GM21381 (cell line): ENCODE results near the gene IGSF6.
"Not testable (repeated sequence)": the region's sequence is repeated elsewhere in the genome, so short reads cannot be mapped to it uniquely, and the experiment has no call there.

Experiments used
- ATAC-seq: cut with Tn5 transposase; IDR thresholded peaks from one replicate; pipeline ENCODE4 v1.9.1; 2021; ENCODE audit warnings: mild to moderate bottlenecking, moderate library complexity; ENCODE audit not compliant: unreplicated experiment

The IGSF6 gene

DNA sequence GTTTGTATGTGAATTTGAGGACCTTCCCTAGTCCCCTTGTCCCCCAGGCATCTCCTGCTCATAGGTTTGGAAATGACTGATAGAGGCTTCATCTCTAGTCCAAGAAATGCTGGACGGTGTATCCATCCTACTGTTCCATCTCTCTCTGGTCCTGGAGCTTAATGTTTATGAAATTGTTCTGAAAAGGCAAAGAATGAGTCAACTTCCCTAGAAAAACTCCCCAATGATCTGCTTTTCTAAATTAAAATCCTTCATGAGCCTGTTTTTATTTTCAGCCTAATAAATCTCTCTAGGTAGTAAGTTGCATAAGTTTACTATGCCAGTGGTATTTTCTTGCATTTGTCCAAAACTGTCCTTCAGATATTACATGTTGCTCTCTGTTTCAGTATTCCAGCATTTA, 2.1 kb upstream of the IGSF6 start:
- ATAC-seq = no peak

DNA sequence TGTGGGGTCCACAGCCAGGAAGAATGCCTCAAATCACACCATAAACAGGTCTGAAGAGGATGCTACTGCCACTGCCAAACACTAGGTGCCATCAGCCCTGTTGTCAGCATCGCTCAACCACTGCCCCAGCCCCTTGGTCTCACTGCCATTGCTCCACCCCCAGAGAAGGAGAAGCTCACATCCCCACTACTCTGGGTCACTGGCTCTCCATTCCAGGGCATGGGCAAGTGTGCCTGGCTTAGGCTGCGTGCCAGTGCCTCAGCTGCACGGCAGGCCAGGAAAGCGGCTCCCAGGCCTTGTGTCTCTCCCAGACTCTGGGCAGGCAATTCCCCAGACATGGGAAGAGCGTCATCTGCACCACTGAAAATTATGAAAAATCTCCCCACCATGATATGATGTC, 1.2 kb upstream of the IGSF6 start:
- no peak for ATAC-seq

DNA sequence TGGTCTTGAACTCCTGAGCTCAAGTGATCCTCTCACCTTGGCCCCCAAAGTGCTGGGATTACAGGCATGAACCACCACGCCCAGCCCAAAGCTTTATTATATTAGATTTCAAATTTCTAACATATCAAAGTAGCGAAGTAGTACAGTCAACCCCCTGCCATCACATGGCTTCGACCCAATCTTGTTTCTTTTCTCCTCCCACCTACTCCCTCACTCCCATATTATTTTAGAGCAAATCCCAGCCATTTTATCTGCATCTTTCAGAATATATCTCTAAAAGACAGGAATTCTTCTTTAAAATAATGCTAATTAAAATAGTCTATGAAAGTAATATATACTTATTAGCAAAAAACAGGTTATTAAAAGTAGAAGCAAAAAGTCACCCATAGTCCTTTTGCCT, 893 bp downstream of the IGSF6 start:
- ATAC-seq = no peak

DNA sequence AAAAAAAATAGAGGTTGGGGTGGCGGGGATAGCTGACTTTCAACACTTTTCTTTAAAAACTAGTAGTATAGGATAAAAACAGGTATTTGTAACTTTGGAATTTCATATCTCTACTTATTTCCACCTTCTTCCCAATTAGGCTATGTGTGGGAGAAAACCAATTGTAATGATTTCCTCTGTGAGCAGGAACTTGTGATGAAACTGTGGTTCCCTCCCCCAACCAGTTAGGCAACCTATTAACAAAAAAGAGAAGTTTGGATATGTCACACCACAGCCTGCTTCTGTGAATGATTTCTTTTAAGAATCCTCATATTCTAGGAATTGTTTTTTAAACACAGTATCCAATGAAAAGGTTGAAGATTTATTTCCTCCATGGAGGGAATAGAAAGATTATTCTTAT, 1.9 kb downstream of the IGSF6 start:
- no peak for ATAC-seq

DNA sequence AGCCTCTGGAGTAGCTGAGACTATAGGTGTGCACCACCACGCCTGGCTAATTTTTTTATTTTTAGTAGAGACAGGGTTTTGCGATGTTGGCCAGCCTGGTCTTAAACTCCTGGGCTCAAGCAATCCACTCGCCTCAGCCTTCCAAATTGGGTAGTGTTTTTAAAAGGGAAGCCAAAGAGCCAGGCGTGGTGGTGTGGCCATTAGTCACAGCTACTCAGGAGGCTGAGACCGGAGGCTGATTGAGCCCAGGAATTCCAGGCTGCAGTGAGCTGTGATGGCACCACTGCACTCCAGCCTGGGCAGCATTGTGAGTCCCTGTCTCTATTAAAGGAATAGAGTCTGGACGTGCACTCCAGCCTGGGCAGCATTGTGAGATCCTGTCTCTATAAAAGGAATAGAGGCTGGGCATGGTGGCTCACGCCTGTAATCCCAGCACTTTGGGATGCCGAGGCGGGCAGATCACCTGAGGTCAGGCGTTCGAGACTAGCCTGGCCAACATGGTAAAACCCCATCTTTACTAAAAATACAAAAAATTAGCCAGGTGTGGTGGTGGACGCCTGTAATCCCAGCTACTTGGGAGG, 2.5 kb downstream of the IGSF6 start:
- not testable (repeated sequence) for ATAC-seq

DNA sequence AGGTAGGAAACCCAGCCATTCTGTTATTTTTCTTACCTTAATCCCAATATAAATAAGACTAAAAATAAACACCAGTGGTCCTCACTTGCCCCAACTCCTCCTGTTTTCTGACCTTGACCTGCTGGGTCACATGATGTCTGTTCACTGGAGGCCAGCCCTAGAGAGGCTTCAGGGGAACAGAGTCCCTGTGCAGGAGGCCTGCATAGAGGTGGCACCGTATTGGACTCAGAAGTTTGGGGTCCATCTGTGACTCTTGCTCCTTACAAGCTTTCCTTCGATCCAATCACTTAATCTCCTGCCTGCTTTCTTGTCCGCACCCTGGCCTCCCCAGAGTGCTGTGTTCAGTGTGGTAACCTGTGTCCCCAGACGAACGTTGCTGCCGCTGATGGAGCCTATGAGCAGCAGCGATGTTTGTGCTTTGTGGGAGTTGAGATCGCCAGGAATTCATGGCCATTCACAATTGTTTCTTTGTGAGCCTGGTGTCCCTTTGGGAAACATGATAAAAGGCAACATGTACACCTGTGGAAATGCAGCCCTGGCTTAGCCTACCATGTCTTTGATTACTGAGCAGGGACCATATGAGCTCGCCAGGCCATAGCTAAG, 4.7 kb downstream of the IGSF6 start:
- ATAC-seq = no peak

DNA sequence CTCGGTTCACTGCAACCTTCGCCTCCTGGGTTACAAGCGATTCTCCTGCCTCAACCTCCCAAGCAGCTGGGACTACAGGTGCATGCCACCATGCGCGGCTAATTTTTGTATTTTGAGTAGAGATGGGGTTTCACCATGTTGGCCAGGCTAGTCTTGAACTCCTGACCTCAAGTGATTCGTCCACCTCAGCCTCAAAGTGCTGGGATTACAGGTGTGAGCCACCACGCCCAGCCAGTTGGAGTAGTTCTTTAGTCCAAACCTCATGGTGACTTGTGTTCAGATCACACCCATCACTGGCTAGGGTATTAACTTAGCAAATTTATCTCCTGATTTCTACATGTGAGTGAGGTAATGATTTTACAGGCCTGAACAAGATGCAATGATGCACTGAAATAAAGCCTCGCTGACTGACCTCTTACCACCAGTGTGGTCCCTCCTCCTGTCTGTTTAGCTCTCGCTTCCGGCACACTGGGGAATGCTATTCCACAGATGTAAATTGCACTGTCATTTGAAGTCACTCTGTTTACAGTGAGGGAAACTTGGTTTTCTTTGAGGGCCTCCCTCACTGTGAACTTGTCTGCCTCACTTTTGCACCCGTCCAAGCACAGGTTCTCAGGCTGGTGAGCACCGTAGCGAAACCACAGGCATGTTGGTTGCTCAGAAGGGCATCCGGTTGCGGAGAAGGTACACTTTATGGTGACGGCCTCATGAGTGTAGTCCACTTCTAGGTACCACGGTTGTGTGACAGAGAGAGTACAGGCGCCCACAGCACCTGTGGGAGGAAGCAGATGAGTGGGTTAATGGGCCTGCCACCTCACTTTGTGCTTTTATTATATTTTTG, 5.5 kb downstream of the IGSF6 start:
- ATAC-seq = peak; percentile 88

DNA sequence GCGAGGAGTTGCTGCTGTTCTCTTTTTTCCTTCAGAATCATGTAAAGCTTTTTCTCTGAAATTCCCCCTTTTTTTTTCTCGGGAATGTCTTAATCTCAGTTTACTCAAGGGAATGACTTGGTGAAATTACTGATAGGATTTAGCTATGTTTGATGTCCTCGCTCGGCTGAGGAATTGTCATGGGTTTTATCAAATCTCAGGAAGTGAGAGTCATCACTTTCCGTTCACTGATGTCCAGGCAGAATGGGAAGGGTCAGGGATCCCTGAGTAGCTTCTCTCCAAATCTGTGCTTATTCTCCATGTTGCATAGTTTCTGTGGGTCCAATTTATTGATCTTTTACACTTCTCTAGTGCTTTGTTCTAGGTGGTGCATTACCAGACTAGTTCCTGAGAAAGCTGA, 6.3 kb downstream of the IGSF6 start:
- no peak for ATAC-seq

DNA sequence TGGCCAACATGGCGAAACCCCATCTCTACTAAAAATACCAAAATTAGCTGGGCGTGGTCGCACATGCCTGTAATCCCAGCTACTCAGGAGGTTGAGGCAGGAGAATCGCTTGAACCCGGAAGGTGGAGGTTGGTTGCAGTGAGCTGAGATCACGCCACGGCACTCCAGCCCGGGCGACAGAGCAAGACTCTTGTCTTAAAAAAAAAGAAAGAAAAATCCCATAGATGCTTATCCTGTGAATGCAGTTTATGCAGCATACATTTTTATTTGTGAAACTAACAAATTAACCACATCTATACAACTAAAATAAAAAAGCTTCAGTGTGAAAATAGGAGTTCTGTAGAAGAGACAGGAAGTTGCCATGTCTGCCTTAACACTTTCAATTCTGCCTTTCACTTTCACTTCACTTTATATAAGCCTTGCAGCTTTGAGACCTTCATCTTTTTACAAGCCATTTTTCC, 7.1 kb downstream of the IGSF6 start:
- peak; percentile 35 for ATAC-seq

DNA sequence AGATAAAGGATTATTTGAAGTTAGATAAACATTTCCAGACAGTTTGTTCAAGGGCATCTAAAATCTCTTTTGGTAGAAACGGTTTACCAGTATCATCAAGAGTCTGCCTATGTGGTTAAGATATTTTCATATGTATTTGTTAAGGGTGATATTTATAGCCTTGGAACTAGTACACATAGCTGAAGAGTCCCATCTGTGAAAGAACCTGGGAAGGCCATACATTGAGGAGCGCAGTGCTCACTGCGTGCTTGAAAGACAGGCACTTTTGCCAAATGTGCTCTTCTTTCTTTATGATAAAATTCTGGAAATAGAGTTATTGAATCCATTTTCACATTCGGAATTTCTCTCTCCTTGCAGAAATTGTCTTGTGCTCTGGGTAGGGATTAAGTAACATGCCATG, 7.7 kb downstream of the IGSF6 start:
- ATAC-seq = no peak

DNA sequence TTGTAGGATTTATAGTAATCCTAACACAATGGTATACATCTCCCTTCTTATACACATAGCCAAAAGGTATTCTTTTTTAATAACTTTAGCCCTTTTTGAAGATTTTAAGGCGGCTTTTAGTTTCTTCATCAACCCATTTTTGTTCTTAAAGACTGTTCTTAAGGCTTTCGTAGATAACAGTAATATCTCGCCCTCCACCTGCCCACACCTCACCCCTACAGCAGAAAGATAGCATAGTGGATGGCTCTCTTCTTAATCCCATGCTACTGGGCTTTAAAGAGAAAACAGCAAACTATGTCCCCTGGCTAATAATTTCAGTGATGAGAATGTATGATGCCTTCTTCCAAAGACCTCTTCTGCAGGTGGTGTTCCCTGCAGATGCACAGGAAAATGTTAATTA, 8.6 kb downstream of the IGSF6 start:
- no peak for ATAC-seq

DNA sequence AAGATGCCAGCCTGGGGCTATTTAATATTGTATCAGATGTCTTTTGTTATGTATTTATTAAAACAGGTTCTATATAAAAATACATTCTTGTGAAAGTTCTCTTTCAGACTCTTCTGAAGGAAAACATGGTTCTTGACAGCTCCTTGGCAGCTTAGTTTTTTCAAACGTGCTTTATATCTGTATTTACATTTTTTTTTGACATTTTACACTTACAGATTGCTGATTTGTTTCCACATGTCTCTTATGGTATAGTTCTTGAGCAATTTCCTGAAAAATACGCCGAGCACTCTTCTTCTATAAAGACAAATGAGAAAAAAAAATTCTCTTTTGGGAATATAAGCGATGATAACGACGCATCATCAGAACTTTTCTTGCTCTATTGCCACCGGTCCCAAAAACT, 9.5 kb downstream of the IGSF6 start:
- ATAC-seq = no peak

DNA sequence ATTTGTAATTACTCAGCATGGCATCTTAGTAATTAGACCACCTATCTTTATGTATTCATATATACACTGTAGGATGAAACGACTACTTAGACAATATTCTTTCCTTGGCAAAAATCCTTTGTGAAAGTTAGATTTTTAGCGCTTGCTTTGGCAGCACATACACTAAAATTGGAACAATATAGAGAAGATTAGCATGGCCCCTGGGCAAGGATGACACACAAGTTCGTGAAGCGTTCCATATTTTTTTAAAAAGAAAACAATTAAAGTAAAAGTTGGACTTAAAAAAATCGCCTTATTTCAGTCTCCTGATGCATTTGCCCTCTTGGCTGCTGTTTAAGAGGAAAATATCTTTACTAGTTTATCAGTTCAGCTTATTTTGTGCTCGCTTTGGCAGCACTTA, 10.5 kb downstream of the IGSF6 start:
- ATAC-seq = no peak

DNA sequence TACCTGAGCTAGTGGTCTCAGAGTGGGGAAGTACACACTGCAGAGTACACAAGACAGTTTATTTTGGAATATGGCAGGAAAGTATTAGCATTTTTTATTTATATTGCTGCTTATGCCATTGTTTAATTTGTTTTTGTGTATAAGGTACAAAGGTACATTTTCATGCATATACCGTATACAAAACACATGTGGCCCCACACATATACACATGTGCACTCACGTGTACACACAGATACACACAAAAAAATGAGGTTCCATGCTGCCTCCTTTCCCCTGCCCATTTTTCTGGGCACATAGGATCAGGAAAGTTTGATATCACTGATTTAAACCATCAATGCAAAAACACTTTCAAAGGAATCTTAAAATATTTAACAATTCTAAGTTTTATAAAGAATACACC, 12.9 kb downstream of the IGSF6 start:
- ATAC-seq = no peak

DNA sequence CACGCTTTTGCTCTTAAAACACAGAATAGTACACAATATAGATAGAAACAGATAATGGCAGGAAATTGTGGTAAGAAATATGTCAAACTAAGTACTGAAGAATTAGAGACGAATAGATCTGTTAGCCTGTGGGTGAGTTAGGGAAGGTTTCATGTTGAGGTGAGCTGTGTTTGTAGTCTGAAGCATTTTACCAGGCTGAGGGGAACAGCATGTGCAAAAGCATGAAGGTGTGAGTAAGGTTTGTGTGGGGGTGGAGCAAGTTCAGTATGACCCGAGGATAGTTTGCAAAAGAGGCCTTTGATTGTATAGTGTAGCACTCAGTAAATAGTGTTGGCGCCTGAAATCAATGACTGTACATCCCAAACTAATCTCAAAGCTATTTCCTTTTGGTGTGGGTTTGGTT, 13.8 kb downstream of the IGSF6 start:
- ATAC-seq = no peak

DNA sequence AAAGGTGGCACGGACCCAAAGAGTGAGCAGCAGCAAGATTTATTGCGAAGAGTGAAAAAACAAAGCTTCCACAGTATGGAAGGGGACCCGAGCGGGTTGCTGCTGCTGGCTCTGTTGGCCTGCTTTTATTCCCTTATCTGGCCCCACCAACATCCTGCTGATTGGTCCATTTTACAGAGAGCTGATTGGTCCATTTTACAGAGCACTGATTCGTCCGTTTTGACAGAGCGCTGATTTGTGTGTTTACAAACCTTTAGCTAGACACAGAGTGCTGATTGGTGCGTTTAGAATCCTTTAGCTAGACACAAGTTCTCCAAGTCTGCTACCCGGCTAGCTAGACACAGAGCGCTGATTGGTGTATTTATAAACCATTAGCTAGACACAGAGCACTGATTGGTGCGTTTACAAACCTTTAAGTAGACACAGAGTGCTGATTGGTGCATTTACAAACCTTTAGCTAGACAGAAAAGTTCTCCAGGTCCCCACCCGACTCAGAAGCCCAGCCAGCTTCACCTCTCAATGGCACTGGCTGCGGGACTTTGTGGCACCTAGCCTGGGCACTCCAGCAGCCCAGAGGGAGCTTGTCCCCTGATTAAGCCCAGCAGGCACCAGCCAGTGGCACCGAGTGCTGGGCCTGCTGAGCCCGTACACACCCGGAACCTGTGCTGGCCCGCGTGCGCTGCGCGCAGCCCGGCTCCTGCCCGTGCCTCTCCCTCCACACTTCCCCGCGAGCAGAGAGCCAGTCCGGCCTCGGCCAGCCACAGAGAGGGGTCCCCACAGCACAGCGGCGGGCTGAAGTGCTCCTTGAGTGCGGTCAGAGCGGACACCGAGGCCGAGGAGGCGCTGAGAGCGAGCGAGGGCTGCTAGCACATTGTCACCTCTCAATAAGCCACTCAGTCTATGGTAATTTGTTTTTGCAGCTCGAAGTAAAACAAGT, 15.1 kb downstream of the IGSF6 start:
- no peak for ATAC-seq

DNA sequence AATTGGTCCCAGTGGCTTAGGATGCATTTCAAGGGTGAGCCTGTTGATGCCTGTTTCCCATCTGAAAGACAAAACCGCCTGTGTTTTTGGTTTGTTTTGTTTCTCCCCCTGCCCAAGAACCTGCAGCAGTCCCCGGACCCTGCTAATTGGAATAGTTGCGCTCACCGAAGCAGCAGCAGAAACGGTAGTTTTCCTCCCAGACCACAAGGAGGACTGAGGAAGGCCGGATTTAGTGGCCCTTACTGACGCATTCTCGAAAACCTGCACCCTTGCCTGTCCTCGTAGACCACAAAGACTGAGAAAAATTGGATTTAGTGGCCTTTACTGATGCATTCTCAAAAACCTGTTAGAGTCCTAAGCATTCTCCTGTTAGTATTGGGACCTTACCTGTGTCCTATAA, 16.7 kb downstream of the IGSF6 start:
- ATAC-seq = not testable (repeated sequence)

DNA sequence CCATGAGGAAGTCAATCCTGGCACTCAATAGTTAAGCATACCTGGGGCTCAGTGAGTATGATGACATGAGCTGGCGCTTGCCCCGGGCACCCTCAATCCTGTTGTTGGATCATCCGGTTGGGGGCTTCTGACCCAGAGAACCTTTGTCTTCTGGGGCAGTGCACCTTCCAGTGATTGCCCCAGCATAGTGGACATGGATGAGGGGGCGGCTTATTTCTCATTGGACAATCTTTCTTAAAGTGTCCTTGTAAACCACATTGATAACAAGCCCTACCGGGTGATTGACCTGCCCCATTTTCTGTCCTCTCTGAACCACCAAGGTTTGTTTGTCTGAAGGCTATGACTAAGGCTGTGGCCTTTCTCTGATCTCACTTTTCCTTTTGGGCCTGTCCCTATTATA, 18.2 kb downstream of the IGSF6 start:
- ATAC-seq = no peak

DNA sequence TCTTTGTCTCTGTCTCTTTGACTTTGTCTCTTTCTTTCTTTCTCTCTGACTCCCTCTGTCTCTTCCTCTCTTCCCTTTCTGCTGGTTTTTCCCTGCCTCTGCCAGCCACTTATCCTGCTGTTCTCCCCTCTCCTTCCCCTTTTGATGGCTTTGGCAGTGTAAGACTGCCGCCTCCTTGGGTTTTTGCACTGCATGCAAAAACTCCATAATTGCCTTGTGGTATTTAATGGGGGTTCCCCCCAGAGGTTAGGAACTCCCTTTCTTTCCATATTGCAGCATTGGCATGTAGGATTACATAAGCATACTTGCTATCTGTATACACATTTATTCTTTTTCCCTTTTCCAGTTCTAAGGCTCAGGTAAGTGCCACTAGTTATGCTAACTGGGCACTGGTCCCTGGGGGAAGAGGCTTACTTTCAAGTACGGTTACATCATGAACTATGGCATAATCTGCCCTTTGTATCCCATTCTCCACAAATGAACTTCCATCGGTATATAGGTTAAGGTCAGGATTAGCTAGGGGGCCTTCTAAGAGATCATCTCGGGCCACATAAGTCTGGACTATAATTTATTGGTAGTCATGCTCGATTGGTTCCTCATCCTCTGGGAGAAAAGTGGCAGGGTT, 20.3 kb downstream of the IGSF6 start:
- not testable (repeated sequence) for ATAC-seq

DNA sequence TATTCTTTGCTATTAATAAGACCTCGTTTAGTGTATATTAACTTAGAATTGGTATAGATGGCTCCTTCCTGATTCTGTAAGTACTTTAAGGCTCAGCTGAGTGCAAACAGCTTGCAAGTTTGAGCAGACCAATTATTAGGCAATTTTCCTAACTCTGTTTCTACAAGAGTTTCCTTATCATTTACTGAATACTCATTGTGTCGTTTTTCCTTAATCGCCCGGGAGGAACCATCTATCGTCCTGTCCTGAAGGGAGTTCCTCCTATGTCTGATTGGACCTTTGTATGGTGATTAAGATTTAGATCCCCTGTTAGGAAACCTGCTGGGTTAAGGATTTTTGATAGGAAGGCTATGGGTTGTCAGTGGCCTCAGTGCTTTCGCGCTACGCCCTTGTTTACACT, 21.0 kb downstream of the IGSF6 start:
- ATAC-seq = not testable (repeated sequence)

DNA sequence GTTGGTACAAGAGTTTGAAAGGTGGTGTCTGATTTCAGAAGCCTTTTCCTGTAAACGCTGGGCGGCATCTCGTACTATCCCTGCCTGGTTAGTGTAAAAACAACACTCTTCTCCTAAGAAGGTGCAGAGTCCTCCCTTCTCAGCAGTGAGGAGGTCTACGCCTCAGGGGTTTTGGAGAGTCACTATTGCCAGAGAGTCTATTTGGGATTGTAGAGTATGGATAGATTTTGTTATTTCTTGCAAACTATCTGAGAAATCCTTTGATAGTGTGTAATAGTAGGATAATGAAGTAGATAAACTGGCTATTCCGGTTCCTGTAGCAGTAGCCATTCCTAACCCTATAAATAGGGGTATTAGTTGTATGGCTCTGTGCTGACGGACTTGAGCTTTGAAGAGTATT, 21.5 kb downstream of the IGSF6 start:
- not testable (repeated sequence) for ATAC-seq
